PC-3 (cell line): ENCODE measurements around the gene SOBP. TPM values are rescaled to one million over a fixed set of nuclear protein-coding genes. Genes with fewer than 3 reads are reported as not detected.

Source experiments
- ATAC-seq: fragments of 200-7000 bp; cut with Tn5 transposase; 2 replicates; pipeline ENCODE4 v1.9.1; 2020; ENCODE audit warnings: mild to moderate bottlenecking, moderate library complexity
- BruUV-seq: library from RNA; stranded (reverse); fragments of 400-500 nt; replicated peaks from 2 replicates; lab custom pipeline; 2021; lab: Mats Ljungman, UMichigan
- CTCF ChIA-PET: fragments of 300-600 bp; sonication (Branson Sonifier 250); formaldehyde crosslinking; loops from one replicate; lab custom pipeline; 2022; ENCODE audit warnings: antibody characterized with exemption; lab: Charles Lee
- POLR2A ChIA-PET: fragments of 300-600 bp; sonication (Branson Sonifier 250); formaldehyde crosslinking; loops from one replicate; lab custom pipeline; 2022; ENCODE audit warnings: antibody characterized with exemption; ENCODE audit not compliant: unreplicated experiment; lab: Charles Lee
- DNase-seq: peaks from one replicate; pipeline ENCODE4 v3.0.0-alpha.2; 2015
- H2AFZ ChIP-seq: fragments of 300-600 bp; sonication (generic); 2 replicates; pipeline ENCODE4 v1.6.0; 2016; ENCODE audit warnings: antibody characterized with exemption, low read length
- H3F3A ChIP-seq: fragments of 300-600 bp; sonication (generic); one replicate; pipeline ENCODE4 v1.6.0; 2017; ENCODE audit warnings: antibody characterized with exemption, low read length, control low read depth, mild to moderate bottlenecking; ENCODE audit not compliant: unreplicated experiment
- H3K27ac ChIP-seq: fragments of 300-600 bp; sonication (generic); 2 replicates; pipeline ENCODE4 v1.5.1; 2016; ENCODE audit warnings: mild to moderate bottlenecking, low read length
- H3K27me3 ChIP-seq: fragments of 300-600 bp; sonication (generic); 2 replicates; pipeline ENCODE4 v1.6.1; 2016; ENCODE audit warnings: low read length, mixed read lengths
- H3K36me3 ChIP-seq: fragments of 300-600 bp; sonication (generic); 2 replicates; pipeline ENCODE4 v1.6.1; 2016; ENCODE audit warnings: low read depth, mixed run types, low read length, mixed read lengths
- H3K4me1 ChIP-seq: fragments of 300-600 bp; sonication (generic); 2 replicates; pipeline ENCODE4 v1.5.1; 2016; ENCODE audit warnings: low read length; ENCODE audit not compliant: insufficient read depth
- H3K4me2 ChIP-seq: fragments of 300-600 bp; sonication (generic); 2 replicates; pipeline ENCODE4 v1.6.0; 2016; ENCODE audit warnings: low read length
- H3K4me3 ChIP-seq: fragments of 300-600 bp; sonication (generic); 2 replicates; pipeline ENCODE4 v1.5.1; 2016; ENCODE audit warnings: mild to moderate bottlenecking, low read length, mixed read lengths
- H3K79me2 ChIP-seq: fragments of 300-600 bp; sonication (generic); 2 replicates; pipeline ENCODE4 v1.6.1; 2017; ENCODE audit warnings: low read length, mixed read lengths
- H3K9ac ChIP-seq: fragments of 300-600 bp; sonication (generic); 2 replicates; pipeline ENCODE4 v1.6.0; 2016; ENCODE audit warnings: mild to moderate bottlenecking, low read length
- H3K9me2 ChIP-seq: fragments of 300-600 bp; sonication (generic); replicated peaks from 2 replicates; pipeline ENCODE4 v1.6.1; 2016; ENCODE audit warnings: mixed run types, low read length, mixed read lengths
- H3K9me3 ChIP-seq: fragments of 300-600 bp; sonication (generic); 2 replicates; pipeline ENCODE4 v1.6.1; 2016; ENCODE audit warnings: low read length, mixed read lengths
- H4K20me1 ChIP-seq: fragments of 300-600 bp; sonication (generic); 2 replicates; pipeline ENCODE4 v1.6.1; 2016; ENCODE audit warnings: low read length, mixed read lengths
- CTCF ChIP-seq: fragments of 300-600 bp; sonication (generic); conservative IDR thresholded peaks from 2 replicates; pipeline ENCODE4 v1.5.1; 2017; ENCODE audit warnings: antibody characterized with exemption, low read depth, mild to moderate bottlenecking, low read length
- EZH2 ChIP-seq: fragments of 300-600 bp; sonication (generic); IDR thresholded peaks from one replicate; pipeline ENCODE4 v1.6.1; 2017; ENCODE audit warnings: antibody characterized with exemption, mild to moderate bottlenecking, low read length; ENCODE audit not compliant: unreplicated experiment
- EZH2phosphoT487 ChIP-seq: fragments of 300-600 bp; sonication (generic); IDR thresholded peaks from 2 replicates; pipeline ENCODE4 v1.6.1; 2018; ENCODE audit warnings: mild to moderate bottlenecking, antibody characterized with exemption, low read length, borderline replicate concordance
- intact Hi-C: fragments of 100-400 bp; cut with micrococcal nuclease; formaldehyde crosslinking; loops from 2 replicates; pipeline ENCODE4 v1.9.0; 2023
- total RNA-seq: library from RNA; depleted of rRNA; stranded (reverse); fragments of >200 nt; gene quantifications from 2 replicates; pipeline ENCODE4 v1.2.3, GENCODE V29; 2014

The SOBP gene
- total RNA-seq, 1 experiment from 2014 or later: 0.15 TPM

- no peaks in the 10 kb centered on the region; the same call in 1 of the 2 replicates for H3K36me3 ChIP-seq
- ChIA-PET POLR2A (no interaction called here), CTCF (no interaction called here)
- no peak overlapping the region for H2AFZ ChIP-seq
- H3K4me3 ChIP-seq: no peak overlapping the region
- no peak overlapping the region for H3K27ac ChIP-seq
- BruUV-seq: no TSS peak
- no peaks in the 10 kb centered on the region for H3K4me1 ChIP-seq
- no peaks in the 10 kb centered on the region for H3K27me3 ChIP-seq
- TF ChIP-seq CTCF (no peak), EZH2phosphoT487 (no peak), EZH2 (no peak)
- ATAC-seq (no peak), DNase-seq (no peak)
- no peaks in the 10 kb centered on the region for H4K20me1 ChIP-seq
- H3K9me2 ChIP-seq: no peaks in the 10 kb centered on the region
- H3F3A ChIP-seq: no peaks in the 10 kb centered on the region
- no peak overlapping the region for H3K9ac ChIP-seq
- H3K4me2 ChIP-seq: no peak overlapping the region
- intact Hi-C loops: no loop called here
- no peaks in the 10 kb centered on the region for H3K79me2 ChIP-seq
- no peaks in the 10 kb centered on the region for H3K9me3 ChIP-seq
Measured at GRCh38 chr6:107441682-107442081, 48.2 kb upstream of the SOBP start.

- no TSS peak for BruUV-seq
- Histone ChIP-seq H3K9me2 (no peaks in the 10 kb centered on the region), H3K9me3 (no peaks in the 10 kb centered on the region), H3K9ac (no peak overlapping the region), H3K79me2 (no peaks in the 10 kb centered on the region), H3K4me2 (no peak overlapping the region), H2AFZ (no peak overlapping the region), H3K27me3 (no peaks in the 10 kb centered on the region), H3K36me3 (no peaks in the 10 kb centered on the region; the same call in 1 of the 2 replicates), H3K27ac (no peak overlapping the region), H3K4me1 (no peaks in the 10 kb centered on the region), H4K20me1 (no peaks in the 10 kb centered on the region), H3F3A (no peaks in the 10 kb centered on the region), H3K4me3 (no peak overlapping the region)
- intact Hi-C loops: no loop called here
- POLR2A ChIA-PET: no interaction called here
- ATAC-seq (no peak), DNase-seq (no peak)
- TF ChIP-seq EZH2 (no peak), EZH2phosphoT487 (no peak), CTCF (no peak)
- CTCF ChIA-PET: no interaction called here
Measured at GRCh38 chr6:107442938-107443607, 46.8 kb upstream of the SOBP start.

GRCh38 chr6:107443608-107444267 is 46.2 kb upstream of the SOBP start:
- Histone ChIP-seq H3K36me3 (no peaks in the 10 kb centered on the region; the same call in 1 of the 2 replicates), H4K20me1 (no peaks in the 10 kb centered on the region), H3K27me3 (no peaks in the 10 kb centered on the region), H2AFZ (no peak overlapping the region), H3K9me3 (no peaks in the 10 kb centered on the region), H3K9ac (no peak overlapping the region), H3K4me3 (no peak overlapping the region), H3K9me2 (no peaks in the 10 kb centered on the region), H3K4me2 (no peak overlapping the region), H3F3A (no peaks in the 10 kb centered on the region), H3K27ac (no peak overlapping the region), H3K4me1 (no peaks in the 10 kb centered on the region), H3K79me2 (no peaks in the 10 kb centered on the region)
- ChIA-PET CTCF (no interaction called here), POLR2A (interaction anchor here (0.6 kb wide), 1 partner anchor 43 kb away, joined by 4 read pairs; no protein-coding TSS in a partner anchor)
- no TSS peak for BruUV-seq
- ATAC-seq (no peak), DNase-seq (no peak)
- TF ChIP-seq EZH2phosphoT487: no peak
- no peak for TF ChIP-seq CTCF
- no peak for TF ChIP-seq EZH2
- intact Hi-C loops: no loop called here
